Epithelial cell of proximal tubule (primary cell): ENCODE results near the gene RBMS2. TPM values are rescaled to one million over a fixed set of nuclear protein-coding genes. Genes with fewer than 3 reads are reported as not detected.
A peak's percentile ranks its signal among the peaks of the same experiment; 100 is the strongest.

Experiments
- DNase-seq: peaks from one replicate; pipeline ENCODE4 v3.0.0-alpha.2; 2011; ENCODE audit warnings: low read depth
- H3K4me3 ChIP-seq: 2 replicates; pipeline ENCODE4 v1.5.1; 2011; ENCODE audit warnings: low read depth, mild to moderate bottlenecking, low read length
- CTCF ChIP-seq: conservative IDR thresholded peaks from 2 replicates; pipeline ENCODE4 v1.5.1; 2012; ENCODE audit warnings: low read depth, mild to moderate bottlenecking, low read length
- total RNA-seq: library from RNA; depleted of rRNA; stranded (reverse); fragments of >200 nt; gene quantifications from 2 replicates; pipeline ENCODE4 v1.2.3, GENCODE V29; 2015

RBMS2 gene
- total RNA-seq, 1 donor from 2014 or later = 23.9 TPM

- no peak for TF ChIP-seq CTCF
- no peak for DNase-seq
- H3K4me3 ChIP-seq = no peak overlapping the region
Observed at GRCh38 chr12:56541631-56542030, 20.0 kb downstream of the RBMS2 start.

- TF ChIP-seq CTCF = no peak
- no peak overlapping the region for H3K4me3 ChIP-seq
- no peak for DNase-seq
Observed at GRCh38 chr12:56542164-56542563, 20.5 kb downstream of the RBMS2 start.

GRCh38 chr12:56545023-56545604, 23.5 kb downstream of the RBMS2 start:
- no peak for DNase-seq
- H3K4me3 ChIP-seq = no peak overlapping the region
- TF ChIP-seq CTCF = no peak

- no peak for DNase-seq
- no peak overlapping the region for H3K4me3 ChIP-seq
- TF ChIP-seq CTCF = no peak
Observed at GRCh38 chr12:56546680-56547079, 25.1 kb downstream of the RBMS2 start.

GRCh38 chr12:56551070-56551469, 29.4 kb downstream of the RBMS2 start:
- DNase-seq = no peak
- no peak for TF ChIP-seq CTCF
- H3K4me3 ChIP-seq = no peak overlapping the region

GRCh38 chr12:56565510-56566101, 44.0 kb downstream of the RBMS2 start:
- no peak for TF ChIP-seq CTCF
- H3K4me3 ChIP-seq = no peak overlapping the region
- peak; percentile 10 for DNase-seq

GRCh38 chr12:56568146-56568545, 46.5 kb downstream of the RBMS2 start:
- TF ChIP-seq CTCF = no peak
- DNase-seq = no peak
- no peak overlapping the region for H3K4me3 ChIP-seq
